Measurements from ENCODE around the gene LPAR3.

LPAR3 gene

DNA sequence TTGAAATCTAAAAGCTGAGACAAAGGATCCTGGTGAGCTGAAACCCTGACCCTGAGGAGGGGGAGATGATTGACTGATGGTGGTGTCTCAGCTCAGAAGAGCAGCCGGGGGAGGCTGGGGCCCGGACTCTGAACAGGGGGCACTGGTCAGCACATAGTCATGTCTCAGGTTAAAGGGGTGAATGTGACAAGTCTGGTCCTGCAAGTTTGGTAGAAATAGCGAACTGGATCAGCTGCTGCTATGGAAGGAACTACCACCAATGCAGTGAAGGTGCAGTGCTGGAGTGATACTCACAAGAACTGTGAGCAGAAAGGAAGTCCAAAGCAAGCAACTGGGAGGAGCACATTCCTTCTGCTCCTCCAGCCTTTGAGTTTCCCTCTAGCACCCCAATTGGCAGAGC, 104.0 kb downstream of the LPAR3 start:
- Histone ChIP-seq H3K4me3 (ENCODE audit: low read length) (no peak overlapping the region), H3K4me2 (ENCODE audit: low read length) (no peak overlapping the region), H4K20me1 (ENCODE audit: control insufficient read depth, insufficient read depth, low read depth, low read length) (no peaks in the 10 kb centered on the region), H3F3A (ENCODE audit: control insufficient read depth, insufficient read depth) (no peaks in the 10 kb centered on the region), H3K27ac (ENCODE audit: low read depth, low read length) (no peak overlapping the region), H3K9me3 (ENCODE audit: control insufficient read depth, insufficient read depth, low read length) (no peaks in the 10 kb centered on the region), H3K9me2 (replicated peaks; ENCODE audit: control insufficient read depth, low read length) (no peaks in the 10 kb centered on the region), H3K79me2 (ENCODE audit: control insufficient read depth, low read length) (no peaks in the 10 kb centered on the region), H3K36me3 (ENCODE audit: control insufficient read depth, low read length) (no peaks in the 10 kb centered on the region), H3K27me3 (ENCODE audit: control insufficient read depth, low read length) (peaks cover 2% of the 10 kb centered on the region; the same call in 1 of the 2 replicates), H3K4me1 (ENCODE audit: control insufficient read depth, low read length) (no peaks in the 10 kb centered on the region)
- TF ChIP-seq EZH2phosphoT487 (IDR thresholded peaks at IDR 0.05; ENCODE audit: borderline replicate concordance, low read length) (no peak), CTCF (IDR thresholded peaks at IDR 0.05; ENCODE audit: low read depth, low read length, poor library complexity, severe bottlenecking) (no peak)

GRCh38 chr1:84785271-84786036, 107.6 kb downstream of the LPAR3 start:
- no peaks in the 10 kb centered on the region for H3K79me2 ChIP-seq (ENCODE audit: control insufficient read depth, low read length)
- no peak overlapping the region for H3K4me3 ChIP-seq (ENCODE audit: low read length)
- H4K20me1 ChIP-seq (ENCODE audit: control insufficient read depth, insufficient read depth, low read depth, low read length): no peaks in the 10 kb centered on the region
- H3K4me2 ChIP-seq (ENCODE audit: low read length): no peak overlapping the region
- H3K36me3 ChIP-seq (ENCODE audit: control insufficient read depth, low read length): no peaks in the 10 kb centered on the region
- no peaks in the 10 kb centered on the region for H3K9me2 ChIP-seq (replicated peaks; ENCODE audit: control insufficient read depth, low read length)
- H3F3A ChIP-seq (ENCODE audit: control insufficient read depth, insufficient read depth): no peaks in the 10 kb centered on the region
- H3K4me1 ChIP-seq (ENCODE audit: control insufficient read depth, low read length): no peaks in the 10 kb centered on the region
- no peaks in the 10 kb centered on the region for H3K9me3 ChIP-seq (ENCODE audit: control insufficient read depth, insufficient read depth, low read length)
- peaks cover 7% of the 10 kb centered on the region; the same call in 1 of the 2 replicates for H3K27me3 ChIP-seq (ENCODE audit: control insufficient read depth, low read length)
- H3K27ac ChIP-seq (ENCODE audit: low read depth, low read length): no peak overlapping the region
- TF ChIP-seq EZH2phosphoT487 (IDR thresholded peaks at IDR 0.05; ENCODE audit: borderline replicate concordance, low read length) (no peak), CTCF (IDR thresholded peaks at IDR 0.05; ENCODE audit: low read depth, low read length, poor library complexity, severe bottlenecking) (no peak)

DNA sequence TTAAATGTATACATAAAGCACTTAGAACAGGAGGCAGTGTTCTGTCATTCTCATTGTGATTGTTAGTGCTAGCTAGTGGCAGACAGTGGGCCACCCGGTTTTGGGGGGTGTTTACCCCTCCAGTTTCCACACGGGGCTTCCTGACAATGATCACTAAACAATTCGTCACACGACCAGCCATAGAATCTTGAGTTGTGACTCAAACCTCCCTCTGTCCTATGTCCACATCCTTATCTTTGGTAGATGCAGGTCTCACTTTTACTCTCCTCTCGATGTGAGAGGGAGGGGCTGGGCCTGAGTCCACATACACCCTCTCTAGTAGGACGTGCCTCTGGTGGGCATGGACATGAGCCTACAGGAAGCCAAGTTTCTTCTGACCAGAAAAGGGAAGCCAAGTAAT, 110.1 kb downstream of the LPAR3 start:
- H3K4me3 ChIP-seq (ENCODE audit: low read length): no peak overlapping the region
- no peak for TF ChIP-seq CTCF (IDR thresholded peaks at IDR 0.05; ENCODE audit: low read depth, low read length, poor library complexity, severe bottlenecking)

More for the DNA sequence above, 110.1 kb downstream of the LPAR3 start:
- Histone ChIP-seq H3K36me3 (ENCODE audit: control insufficient read depth, low read length) (no peaks in the 10 kb centered on the region), H3K27me3 (ENCODE audit: control insufficient read depth, low read length) (0 out of 2 replicates have a peak, but pooled peaks cover 7% of the 10 kb centered on the region), H3K4me2 (ENCODE audit: low read length) (no peak overlapping the region), H4K20me1 (ENCODE audit: control insufficient read depth, insufficient read depth, low read depth, low read length) (no peaks in the 10 kb centered on the region), H3K4me1 (ENCODE audit: control insufficient read depth, low read length) (no peaks in the 10 kb centered on the region), H3K9me3 (ENCODE audit: control insufficient read depth, insufficient read depth, low read length) (no peaks in the 10 kb centered on the region), H3K79me2 (ENCODE audit: control insufficient read depth, low read length) (no peaks in the 10 kb centered on the region), H3F3A (ENCODE audit: control insufficient read depth, insufficient read depth) (no peaks in the 10 kb centered on the region), H3K9me2 (replicated peaks; ENCODE audit: control insufficient read depth, low read length) (no peaks in the 10 kb centered on the region), H3K27ac (ENCODE audit: low read depth, low read length) (no peak overlapping the region)

All from DOHH2 (cell line).